ENCODE measurements around the gene SLC25A44.
"Not testable (repeated sequence)": the region's sequence is repeated elsewhere in the genome, so short reads cannot be mapped to it uniquely, and the experiment has no call there.

Gene SLC25A44

DNA sequence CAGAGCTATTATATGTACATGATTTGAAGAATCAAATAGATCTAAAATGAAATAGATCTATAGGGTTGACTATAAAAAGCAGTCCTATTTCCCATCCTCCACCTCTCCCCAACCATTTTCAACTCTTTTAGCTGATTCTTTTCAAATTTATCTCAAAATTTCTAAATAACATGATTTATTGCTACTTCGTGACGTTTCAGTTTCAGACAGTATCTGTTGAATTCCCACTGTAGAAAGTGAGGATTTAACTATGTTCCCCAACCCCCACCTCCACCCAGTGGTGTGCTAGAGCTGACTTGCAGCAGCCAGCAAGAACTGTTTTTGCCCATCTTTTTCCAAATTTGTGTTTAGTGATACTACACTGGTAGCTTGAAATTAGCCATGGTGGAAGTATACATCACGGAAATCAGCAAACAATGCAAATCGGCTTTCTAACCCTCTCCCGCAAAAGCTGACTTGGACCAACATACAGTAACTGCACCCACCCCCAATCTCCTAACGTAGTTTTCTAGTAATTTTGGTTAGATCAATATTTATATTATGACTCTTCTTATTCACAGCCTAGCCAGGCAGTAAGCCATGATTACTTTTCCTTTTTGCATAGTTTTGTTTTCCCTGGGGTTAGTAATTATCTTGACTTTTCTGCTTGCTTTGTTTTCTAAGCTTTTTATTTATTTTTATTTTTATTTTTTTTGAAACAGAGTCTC lies 29.6 kb upstream of the SLC25A44 start:
- DNase-seq, result no peak

DNA sequence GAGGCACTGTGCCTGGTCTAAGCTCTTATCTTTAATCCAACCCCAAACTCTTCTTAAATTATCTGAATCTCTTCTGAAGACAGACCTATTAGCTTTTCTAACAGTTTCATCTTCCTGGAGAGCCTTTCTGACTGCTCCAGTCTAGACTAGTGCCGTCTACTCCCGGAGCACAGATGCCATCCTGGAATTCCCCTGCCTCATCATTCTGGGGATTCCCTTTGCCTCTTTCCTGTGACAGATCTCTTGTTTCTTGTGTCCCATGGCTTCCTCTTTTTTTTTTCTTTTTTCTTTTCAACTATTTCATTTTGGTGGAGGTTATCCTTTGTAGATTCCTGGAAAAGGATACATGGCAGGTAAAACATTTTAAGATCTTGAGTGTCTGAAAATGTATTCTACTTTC lies 28.8 kb upstream of the SLC25A44 start:
- DNase-seq, result no peak

DNA sequence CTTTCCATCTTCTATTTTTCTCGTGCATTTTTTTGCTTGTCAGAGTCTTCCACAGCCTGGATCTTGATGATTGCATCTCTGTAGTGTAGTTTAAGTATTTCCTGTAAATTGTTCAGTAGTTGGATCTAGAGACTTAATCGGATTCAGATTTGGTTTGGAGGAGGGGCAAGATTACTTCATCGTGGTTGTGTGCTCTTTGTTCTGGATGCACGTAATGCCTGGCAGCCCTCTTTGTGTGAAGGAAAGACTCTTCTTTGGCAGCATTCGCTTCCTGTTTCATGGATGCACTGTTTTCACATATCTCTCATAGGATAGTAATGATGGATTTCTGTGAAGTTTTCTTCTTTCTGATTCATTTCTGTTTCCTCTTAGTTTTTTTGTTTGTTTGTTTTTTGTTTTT lies 26.4 kb upstream of the SLC25A44 start:
- DNase-seq, result no peak

DNA sequence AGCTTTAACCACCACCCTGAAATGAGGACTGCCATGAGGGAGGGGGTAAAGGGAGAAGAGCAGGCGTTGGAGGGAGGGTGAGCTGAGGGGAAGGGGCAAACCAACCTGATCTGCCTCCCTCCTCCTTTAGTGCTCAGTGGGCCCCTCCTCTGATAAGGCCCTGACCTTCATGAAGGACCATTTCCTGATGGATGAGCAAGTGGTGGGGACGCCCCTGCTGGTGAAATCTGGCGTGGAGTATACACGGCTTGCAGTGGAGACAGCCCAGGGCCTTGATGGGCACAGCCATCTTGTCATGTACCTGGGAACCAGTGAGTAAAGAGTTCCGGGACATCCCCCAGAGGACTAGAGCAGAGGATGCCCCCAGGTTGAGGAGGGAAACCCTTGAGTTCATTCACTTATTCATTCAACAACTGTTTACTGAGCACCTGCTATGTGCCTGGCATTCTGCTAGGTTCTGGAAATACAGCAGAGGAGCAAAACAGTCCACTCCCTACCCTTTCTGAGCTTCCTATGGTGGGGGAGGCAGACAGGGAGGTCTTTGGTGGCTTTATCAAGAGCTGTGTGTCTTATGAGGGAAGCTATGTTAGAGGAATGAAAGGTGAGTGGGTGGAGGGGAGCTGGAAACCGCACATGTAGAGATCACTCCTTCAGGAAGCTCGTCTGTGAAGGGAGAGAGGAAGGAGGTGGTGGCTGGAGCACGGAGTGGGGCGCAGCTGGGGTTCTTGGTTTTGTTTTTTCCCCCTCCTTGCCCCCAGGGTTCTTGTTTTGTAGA lies 21.0 kb upstream of the SLC25A44 start:
- DNase-seq, result no peak

DNA sequence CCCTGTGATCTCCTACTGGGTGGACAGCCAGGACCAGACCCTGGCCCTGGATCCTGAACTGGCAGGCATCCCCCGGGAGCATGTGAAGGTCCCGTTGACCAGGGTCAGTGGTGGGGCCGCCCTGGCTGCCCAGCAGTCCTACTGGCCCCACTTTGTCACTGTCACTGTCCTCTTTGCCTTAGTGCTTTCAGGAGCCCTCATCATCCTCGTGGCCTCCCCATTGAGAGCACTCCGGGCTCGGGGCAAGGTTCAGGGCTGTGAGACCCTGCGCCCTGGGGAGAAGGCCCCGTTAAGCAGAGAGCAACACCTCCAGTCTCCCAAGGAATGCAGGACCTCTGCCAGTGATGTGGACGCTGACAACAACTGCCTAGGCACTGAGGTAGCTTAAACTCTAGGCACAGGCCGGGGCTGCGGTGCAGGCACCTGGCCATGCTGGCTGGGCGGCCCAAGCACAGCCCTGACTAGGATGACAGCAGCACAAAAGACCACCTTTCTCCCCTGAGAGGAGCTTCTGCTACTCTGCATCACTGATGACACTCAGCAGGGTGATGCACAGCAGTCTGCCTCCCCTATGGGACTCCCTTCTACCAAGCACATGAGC lies 17.2 kb upstream of the SLC25A44 start:
- no peak for DNase-seq

DNA sequence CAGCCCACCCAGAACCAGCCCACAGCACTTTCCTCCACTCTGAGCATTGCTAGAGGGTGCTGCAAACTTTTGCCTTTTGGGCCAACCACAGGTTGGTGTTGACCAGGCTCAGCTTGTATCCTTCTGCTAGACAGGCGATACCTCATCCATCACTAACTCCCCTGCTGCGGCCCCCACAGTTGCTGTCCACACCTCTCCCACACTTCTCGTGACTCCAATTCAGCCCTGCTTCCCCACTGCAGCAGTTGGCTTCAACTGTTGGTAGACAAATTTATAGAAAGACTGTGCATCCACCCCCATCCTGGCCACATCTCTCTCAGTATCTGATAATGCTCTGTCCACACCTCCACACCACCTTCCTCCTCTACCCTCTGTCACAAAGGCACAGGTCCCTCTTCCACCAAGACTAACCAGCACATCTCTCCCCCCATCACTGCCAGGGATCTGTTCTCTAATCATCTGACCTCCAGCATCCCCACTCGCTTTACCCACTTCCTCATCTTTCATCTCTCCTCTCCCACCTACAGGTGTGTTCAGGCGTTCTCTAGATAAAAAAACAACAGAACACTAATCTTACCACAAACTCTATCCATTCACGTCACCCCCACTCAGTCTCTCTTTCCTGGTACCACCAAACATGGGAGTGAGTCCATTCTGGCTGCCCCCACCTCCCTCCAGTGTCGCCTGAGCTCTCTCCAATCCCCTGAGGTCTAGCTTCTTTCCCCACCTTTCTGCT lies 15.8 kb upstream of the SLC25A44 start:
- no peak for DNase-seq

DNA sequence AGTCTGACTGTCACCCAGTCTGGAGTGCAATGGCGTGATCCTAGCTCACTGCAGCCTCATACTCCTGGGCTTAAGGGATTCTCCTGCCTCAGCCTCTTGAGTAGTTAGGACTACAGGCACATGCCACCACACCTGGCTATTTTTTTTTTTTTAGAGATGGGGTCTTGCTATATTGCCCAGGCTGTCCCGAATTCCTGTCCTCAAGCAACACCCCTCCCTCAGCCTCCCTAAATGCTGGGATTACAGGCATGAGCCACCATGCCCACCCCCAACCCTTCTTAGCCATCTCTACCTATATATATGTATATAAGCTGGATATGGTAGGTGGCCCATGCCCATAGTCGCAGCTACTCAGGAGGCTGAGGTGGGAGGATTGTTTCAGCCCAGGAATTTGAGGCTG lies 13.4 kb upstream of the SLC25A44 start:
- DNase-seq, result no peak

DNA sequence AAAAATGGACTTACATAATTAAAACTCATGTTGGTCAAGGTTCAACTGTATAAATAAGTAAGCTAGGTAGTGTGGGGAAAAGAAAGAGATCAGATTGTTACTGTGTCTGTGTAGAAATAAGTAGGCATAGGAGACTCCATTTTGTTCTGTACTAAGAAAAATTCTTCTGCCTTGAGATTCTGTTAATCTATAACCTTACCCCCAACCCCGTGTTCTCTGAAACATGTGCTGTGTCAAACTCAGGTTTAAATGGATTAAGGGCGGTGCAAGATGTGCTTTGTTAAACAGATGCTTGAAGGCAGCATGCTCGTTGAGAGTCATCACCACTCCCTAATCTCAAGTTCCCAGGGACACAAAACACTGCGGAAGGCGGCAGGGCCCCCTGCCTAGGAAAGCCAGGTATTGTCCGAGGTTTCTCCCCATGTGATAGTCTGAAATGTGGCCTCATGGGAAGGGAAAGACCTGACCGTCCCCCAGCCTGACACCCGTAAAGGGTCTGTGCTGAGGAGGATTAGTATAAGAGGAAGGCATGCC lies 12.4 kb upstream of the SLC25A44 start:
- not testable (repeated sequence) for DNase-seq

DNA sequence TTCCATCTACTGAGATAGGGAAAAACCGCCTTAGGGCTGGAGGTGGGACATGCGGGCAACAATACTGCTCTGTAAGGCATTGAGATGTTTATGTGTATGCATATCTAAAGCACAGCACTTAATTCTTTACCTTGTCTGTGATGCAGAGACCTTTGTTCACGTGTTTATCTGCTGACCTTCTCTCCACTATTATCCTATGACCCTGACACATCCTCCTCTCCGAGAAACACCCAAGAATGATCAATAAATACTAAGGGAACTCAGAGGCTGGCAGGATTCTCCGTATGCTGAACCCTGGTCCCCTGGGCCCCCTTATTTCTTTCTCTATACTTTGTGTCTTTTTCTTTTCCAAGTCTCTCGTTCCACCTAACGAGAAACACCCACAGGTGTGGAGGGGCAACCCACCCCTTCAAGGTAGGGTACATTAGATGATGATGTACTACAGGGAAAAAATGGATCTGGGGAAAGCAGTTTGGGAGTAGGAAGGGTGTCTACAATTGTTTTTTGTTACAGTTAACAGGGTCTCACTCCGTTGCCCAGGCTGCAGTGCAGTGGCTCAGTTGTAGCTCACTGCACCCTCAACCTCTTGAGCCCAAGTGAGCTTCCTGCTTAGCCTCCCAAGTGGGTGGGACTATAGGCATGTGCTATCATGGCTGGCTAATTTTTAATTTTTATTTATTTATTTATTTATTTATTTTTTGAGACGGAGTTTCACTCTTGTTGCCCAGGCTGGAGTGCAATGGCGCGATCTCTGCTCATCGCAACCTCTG lies 11.7 kb upstream of the SLC25A44 start:
- not testable (repeated sequence) for DNase-seq

DNA sequence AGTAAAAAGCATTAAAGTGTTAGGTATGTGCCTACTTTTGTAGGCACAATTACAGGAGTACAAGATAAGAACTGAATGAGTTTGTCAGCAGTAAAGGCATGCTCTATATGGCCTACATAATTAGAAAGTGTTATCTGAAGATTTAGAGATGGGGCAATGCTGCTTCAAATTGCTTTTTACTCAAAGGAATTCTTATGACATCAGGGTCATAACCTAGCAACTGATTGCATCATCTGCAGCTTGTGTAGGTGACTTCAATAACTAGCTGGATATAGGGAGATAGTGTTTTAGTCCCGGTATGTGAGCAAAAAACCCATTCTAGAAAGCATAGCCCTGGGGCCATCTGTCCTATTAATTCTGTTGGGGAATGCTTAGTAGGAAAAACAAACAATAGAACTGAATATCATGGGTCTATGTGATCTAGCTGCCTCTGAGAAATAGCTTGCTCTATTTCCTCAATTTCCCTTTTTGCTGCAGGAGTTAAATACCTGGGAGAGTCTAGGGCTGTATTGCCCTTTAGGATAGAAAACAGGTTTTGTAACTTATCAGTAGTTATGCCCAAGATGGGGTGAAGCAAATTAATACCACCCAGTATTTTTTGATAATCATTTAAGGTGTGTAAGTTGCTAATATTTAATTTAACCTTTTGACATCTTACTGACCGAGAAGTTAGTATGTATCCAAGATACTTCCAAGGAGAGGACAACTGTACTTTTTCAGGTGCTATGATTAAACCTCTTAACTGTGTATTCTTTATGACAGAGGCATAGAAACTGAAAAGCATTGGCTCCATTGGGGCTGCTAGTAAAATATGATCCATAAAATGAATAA lies 7.3 kb upstream of the SLC25A44 start:
- DNase-seq, result not testable (repeated sequence)

DNA sequence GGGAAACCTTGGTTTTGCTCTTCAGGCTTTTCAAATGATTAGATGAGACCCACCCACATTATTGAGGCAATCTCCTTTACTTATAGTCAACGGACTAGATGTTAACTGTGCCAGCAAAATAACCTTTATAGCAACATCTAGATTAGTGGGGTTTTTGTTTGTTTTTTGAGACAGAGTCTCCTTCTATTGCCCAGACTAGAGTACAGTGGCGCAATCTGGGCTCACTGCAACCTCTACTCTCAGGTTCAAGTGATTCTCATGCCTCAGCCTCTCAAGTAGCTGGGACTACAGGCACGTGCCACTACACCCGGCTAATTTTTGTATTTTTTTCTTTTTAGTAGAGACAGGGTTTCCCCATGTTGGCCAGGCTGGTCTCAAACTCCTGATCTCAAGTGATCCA lies 3.6 kb upstream of the SLC25A44 start:
- not testable (repeated sequence) for DNase-seq

DNA sequence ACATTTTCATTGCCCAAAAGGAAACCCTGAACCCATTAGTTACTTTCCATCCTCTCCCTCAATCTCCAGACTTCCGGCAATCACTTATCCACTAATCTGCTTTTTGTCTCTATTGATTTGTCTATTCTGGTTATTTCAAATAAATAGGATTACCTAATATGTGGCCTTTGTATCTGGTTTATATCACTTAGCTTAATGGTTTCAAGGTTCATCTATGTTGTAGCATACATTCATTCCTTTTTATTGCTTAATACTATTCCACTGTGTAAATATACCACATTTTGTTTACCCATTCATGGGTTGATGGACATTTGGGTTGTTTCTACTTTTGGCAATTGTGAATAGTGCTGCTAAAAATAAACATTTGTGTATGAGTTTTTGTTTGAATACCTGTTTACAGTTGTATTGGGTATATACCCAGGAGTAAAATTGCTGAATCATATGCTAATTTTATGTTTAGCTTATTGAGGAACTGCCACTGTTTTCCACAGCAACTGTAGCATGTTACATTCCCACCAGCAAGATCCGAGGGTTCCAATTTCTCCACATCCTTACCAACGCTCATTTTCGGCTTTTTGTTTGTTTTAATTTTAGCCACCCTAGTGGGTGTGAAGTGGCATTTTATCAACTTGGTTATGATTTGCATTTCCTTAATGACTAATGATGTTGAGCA lies 2.5 kb upstream of the SLC25A44 start:
- no peak for DNase-seq

DNA sequence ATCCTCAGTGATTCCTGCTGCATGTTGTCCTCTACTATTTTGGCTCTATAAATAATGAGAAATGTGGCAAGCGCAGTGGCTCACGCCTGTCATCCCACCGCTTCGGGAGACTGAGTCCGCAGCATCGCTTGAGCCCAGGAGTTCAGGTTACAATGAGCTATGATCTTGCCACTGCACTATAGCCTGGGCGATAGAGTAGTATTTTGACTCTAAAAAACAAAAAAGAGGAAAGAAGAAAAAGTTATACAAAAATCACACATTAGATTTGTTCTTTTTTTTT lies 756 bp upstream of the SLC25A44 start:
- DNase-seq, result no peak

DNA sequence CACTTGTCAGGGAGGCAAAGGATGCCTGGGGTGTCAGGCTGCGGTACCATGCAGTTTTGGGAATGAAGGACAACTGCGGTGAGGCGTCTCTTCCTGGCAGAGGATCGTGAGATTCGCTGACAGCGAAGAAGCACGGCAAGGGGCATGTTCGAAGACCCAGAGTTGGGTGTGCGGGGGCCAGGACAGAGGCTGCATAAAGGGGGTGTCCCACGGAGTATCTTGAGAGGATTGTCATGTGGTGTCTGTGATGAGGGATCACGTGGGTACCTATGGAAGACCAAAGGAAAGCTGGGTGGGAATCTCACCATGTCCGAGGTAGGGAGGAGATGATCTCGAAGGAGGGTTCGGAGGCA lies 372 bp downstream of the SLC25A44 start:
- no peak for DNase-seq

DNA sequence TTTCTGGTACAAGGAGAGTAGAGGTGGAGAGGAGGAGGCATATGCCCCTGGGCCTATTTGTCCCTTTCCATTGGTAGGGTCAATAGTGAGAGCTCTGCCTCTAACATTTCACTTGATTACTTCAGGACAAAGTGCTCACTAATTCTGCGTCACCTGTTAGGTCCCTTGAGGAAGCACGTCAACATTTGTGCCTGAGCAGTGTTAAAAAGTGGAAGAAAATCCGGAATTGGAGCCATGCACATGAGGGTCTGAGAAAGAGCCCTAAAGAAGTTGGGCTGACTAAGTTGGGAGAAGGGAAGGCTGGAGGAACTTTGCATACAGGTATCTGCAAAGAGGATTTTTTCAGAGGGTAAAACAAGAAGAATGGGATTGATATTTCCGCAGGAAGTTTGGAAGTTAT lies 1.9 kb downstream of the SLC25A44 start:
- no peak for DNase-seq

DNA sequence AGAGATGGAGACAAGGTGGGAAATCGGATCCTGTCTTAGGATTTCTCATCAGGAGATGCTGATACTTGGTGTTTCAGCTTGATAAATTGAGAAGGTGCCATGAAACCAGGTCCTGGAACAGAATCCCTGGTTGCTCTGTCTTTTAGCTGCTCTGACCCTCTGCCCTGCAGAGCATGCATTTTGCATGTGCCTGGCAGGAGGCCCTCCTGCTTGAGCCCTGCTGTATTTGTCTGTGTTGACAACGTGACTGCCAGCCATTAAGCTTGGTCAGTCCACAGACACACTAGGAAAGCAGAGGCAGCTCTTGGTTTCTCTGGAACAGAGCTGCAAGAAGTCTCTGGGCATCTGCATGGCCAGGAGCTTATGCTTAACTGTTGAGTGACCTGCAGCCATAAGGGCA lies 2.5 kb downstream of the SLC25A44 start:
- no peak for DNase-seq

DNA sequence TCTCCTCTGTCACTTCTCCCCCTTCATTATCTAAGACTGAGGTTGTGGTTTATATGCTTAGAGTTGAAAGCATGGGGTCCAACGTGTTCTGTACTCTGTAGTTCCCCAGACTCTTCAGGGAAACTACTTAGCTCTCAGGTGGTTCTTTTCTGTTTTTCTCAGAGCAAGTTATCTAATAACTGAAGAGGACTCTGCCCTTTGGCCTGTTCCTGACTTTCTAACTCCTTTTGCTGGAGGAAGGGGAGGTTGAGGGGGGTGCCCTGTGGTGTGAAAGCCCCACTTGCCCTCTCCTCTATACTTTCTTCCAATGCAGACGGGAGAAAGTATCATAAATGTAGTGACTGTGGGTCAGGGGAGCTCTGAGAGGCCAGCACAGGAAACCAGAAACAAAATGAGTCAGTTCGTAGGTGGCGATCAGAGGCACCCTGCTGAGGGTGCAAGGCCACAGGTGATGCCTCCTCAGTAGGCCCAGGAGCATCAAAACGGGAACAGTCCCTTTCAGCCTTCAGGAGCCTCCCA lies 5.0 kb downstream of the SLC25A44 start:
- no peak for DNase-seq

DNA sequence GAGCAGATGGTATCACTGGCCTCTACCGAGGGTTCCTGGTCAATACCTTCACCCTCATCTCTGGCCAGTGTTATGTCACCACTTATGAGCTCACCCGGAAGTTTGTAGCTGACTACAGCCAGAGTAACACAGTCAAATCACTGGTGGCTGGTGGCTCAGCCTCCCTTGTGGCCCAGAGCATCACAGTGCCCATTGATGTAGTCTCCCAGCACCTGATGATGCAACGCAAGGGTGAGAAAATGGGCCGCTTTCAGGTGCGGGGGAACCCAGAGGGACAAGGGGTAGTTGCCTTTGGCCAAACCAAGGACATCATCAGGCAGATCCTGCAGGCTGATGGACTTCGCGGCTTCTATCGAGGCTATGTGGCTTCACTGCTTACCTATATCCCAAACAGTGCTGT lies 6.1 kb downstream of the SLC25A44 start:
- DNase-seq, result no peak

DNA sequence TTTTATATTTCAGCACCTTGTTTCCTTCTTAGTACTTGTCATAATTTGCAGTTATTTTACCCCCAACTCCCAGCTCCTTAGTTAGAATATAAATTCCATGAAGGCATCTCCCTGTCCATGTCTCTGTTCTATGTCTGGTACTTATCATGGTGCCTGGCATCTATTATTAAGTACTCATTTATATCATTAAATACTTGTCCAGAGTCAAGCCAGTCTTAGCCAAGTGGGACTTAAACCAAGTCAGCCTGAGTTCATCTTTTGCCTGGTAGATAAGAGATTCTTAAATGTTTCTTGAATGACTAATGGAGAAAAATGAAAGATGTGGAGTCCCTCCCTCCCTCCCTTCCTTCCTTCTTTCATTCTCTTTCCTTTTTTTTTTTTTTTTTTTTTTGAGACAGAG lies 9.4 kb downstream of the SLC25A44 start:
- no peak for DNase-seq

DNA sequence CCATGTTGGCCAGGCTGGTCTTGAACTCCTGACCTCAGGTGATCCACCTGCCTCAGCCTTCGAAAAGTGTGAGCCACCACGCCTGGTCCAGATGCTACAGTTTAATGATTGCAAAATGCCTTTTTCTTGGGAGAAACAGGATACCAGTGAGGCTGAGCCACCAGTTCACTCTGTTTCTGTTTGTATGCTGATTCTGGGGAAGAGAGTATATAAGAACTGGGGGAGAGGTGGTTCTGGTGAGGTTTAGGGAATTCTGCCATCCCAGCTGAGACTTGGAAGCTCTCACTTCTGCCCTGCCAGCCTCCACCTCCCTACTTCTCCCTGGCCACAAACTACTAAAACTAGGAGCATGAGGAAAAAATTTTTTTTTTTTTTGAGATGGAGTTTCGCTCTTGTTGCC lies 10.8 kb downstream of the SLC25A44 start:
- no peak for DNase-seq

DNA sequence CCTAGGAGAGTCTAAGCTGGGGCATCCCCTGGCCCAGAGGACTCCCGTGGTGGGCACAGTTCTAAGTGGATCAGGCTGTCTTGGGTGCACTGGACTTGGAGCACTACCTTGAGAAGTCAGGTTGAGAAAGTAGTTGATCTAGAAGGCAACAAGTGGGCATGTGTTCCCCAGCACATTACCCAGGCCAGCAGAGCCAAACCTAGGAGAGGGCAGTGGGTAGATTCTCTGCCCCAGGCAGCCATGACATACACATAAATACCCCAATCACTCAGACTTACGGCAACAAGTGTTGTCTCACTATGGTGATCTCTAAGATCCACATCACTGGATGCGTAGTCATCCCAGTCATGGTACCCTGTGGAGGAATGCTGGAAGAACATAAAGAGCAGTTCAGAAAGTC lies 17.3 kb downstream of the SLC25A44 start:
- no peak for DNase-seq
